ENCODE data around the gene CCNDBP1.
"Not testable (repeated sequence)": the region's sequence is repeated elsewhere in the genome, so short reads cannot be mapped to it uniquely, and the experiment has no call there.

CCNDBP1 gene

DNA sequence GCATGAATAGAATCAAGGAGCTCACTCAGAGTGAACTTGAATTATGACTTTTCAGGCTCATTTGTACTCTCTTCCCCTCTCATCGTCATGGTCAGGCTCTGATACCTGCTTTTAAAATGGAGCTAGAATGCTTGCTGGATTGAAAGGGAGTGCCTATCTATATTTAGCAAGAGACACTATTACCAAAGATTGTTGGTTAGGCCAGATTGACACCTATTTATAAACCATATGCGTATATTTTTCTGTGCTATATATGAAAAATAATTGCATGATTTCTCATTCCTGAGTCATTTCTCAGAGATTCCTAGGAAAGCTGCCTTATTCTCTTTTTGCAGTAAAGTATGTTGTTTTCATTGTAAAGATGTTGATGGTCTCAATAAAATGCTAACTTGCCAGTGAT, 9.6 kb downstream of the CCNDBP1 start:
- DNase-seq, result no peak

GRCh38 chr15:43196760-43197548, 11.8 kb downstream of the CCNDBP1 start:
- no peak for DNase-seq

DNA sequence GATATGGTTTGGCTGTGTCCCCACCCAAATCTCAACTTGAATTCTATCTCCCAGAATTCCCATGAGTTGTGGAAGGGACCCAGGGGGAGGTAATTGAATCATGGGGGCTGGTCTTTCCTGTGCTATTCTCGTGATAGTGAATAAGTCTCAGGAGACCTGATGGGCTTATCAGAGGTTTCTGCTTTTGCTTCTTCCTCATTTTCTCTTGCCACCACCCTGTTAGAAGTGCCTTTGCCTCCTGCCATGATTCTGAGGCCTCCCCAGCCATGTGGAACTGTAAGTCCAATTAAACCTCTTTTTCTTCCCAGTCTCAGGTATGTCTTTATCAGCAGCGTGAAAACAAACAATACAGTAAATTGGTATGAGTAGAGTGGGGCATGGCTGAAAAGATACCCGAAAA, 12.6 kb downstream of the CCNDBP1 start:
- DNase-seq, result not testable (repeated sequence)

DNA sequence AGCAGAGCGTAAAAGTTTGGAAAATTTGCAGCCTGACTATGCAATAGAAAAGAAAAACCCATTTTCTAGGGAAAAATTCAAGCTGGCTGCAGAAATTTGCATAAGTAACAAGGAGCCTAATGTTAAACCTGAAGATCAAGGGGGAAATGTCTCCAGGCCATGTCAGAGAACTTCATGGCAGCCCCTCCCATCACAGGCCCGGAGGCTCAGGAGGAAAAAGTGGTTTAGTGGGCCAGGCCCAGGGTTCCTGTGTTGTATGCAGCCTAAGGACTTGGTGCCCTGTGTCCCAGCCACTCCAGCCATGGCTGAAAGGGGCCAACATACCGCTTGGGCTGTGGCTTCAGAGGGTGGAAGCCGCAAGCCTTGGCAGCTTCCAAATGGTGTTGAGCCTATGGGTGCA, 13.4 kb downstream of the CCNDBP1 start:
- DNase-seq, result not testable (repeated sequence)

DNA sequence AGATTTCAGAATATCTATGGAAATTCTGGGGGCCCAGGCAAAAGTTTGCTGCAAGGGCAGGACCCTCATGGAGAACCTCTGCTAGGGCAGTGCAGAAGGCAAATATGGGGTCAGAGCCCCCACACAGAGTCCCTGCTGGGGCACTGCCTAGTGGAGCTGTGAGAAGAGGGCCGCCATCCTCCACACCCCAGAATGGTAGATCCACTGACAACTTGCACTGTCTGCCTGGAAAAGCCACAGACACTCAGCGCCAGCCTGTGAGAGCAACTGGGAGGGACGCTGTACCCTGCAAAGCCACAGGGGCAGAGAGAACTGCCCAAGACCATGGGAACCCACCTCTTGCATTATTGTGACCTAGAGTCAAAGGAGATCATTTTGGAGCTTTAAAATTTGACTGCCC, 13.8 kb downstream of the CCNDBP1 start:
- DNase-seq, result no peak

DNA sequence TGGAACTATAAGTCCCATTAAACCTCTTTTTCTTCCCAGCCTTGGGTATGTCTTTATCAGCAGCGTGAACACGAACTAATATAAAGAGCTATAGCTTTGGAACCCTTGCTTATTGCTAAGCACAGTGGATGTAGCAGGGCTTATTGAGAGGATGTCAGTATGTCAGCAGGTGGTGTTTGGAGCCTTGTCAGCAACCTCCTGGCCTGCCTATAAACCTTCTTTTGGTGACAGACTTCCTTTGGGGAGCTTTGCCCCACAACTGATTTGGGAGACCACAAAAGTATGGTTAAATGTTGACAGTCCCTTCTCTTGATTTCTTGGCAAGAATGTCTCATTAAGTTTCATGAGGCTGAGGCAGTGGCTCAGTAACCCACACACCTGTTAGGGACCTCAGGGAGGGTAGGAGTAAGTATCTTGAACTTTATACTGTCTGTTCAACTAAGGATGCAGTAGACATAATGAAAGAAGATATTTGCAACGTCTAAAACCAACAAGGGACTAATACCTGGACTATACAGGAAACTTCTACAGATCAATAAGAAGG, 14.8 kb downstream of the CCNDBP1 start:
- no peak for DNase-seq

DNA sequence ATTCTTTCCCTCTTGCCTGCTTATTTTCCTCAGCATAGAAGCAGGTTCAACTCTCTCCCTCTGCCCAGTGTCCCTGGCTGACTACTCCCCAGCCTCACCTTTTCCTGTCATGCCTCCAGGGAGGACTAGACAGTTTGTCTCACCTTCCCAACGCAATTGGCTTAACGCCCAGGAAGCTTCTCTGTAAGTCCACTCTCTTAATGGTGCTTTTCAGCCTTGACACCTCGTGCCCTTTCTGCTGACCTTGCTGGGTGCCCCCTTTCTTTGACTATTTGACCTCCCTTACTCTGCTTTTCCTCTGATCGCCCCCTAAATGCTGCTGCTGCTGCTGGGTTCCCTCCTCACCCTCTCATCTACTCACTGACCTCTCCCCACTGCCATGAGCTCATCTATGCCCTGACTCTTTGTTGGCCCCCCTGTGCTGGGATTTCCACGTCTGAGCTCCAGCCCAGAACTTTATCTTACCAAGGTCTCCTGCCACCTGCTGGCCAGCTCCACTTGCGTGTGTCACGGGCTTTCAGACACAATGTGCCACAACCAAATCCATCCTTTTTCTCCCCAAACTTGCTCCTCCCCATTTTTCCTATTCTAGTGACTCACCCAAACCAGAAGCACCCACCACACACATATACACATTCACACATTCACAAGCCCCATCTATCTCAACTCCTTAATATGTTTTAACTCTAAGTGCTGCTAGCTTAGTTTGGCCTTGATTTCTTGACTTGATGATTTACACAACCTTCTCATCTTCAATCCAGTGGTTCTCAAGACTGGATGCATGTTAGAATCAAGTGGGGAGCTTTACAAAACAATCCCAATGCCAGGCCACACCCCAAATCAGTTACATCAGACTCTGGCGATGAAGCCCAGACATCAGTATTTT, 19.1 kb downstream of the CCNDBP1 start:
- no peak for DNase-seq

DNA sequence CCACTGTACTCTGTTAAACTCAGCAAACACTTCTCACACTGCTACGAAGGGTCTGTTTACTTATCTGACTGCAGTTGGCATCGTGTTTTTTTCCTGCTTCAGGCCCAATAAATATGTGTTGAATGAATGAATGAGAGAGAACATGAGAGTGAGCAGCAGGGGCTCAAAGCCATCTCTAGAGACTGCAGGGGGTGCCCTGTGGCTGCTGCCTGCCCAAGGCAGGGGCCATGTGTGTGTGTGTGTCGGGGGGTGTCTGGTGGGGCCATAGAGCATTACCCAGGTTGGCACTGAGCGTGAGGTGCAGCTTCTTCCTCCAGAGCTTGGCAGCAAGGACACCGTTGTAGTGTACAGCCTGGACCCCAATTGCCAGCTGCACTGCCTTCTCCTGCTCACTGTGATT, 20.9 kb downstream of the CCNDBP1 start:
- DNase-seq, result no peak

DNA sequence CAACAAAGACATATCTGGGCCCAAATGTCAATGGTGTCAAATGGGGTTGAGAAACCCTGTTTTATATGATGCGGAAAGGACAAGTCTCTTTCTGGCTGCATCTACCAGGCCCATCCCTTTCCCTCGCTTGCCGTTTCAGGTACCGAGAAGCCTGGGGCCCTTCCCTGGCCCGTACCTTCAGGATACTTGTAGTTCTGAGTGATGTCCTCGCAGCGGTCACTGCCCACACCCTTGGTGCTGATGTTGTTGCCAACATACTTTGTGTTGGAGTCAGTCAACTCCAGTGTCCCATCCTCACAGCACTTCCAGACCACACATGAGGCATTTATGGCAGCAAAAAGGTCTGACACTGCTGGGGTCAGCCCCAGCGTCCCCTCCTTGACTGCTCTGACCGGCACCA, 21.8 kb downstream of the CCNDBP1 start:
- no peak for DNase-seq

DNA sequence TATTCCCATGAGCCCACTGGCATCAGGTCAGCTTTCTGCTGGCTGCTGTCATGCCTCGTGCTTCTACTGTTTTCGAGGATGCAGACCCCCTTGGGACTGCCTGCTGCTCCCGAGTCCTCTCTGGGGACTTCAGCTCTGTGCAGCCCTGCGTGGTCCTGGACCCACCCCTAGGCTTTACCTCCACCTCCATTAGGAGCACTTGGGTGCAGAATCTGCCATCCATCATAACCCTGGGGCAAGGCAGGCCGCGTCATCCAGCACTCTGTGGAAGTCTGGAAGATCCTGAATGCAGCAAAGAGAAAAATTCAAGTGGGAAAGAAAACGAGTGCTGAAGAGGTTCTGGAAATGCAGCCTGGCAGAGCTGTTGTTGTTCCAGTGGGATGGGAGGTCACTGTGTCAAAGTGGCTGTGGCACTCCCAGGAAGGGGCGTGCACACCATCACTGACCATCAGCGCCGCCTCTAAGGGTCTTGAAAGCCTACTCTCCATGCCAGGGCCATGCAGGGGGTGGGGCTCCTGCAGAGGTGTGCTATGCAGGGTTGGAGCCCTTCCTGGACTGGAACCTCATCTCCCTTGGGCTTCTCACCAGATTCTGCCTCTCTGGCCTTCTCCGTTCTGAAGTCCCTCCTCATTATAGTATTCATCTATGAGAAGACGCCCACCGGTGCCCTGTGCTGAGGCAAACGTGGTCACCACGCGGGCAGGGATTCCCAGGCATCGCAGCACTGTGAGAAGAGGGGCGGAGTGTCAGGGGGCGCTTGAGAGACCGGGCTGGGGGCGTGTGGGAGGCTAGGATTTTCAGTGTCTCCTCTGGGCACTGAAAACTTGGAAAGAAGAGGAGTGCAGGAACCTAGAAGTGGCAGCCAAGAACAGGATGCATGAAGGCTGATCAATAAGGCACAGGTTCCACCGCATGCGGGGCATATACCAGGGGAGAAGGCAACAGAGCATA, 23.1 kb downstream of the CCNDBP1 start:
- no peak for DNase-seq

GRCh38 chr15:43209059-43209824, 24.0 kb downstream of the CCNDBP1 start:
- no peak for DNase-seq

GRCh38 chr15:43210172-43210745, 25.1 kb downstream of the CCNDBP1 start:
- DNase-seq, result no peak

DNA sequence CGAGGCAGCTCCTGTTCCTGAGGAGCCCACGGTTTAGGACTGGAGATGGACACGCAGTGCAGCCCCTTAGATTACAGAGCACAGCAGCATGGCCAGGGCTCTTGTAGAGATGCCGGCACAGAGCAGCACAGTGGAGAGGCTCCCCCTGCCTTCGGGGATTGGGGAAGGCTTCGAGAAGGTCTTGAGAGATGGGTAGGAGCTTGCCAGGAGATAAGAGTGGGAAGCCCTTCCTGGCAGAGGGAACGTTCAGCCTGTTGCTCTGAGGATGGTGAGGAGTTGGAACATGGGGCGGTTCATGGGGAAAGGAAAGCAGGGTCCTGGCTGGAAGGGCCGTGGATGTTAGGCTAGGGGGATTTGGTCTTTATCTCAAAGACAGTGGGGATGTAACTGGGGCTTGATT, 25.6 kb downstream of the CCNDBP1 start:
- DNase-seq, result no peak

- no peak for DNase-seq
These were observed 26.1 kb downstream of the CCNDBP1 start for GRCh38 chr15:43211224-43211735.

DNA sequence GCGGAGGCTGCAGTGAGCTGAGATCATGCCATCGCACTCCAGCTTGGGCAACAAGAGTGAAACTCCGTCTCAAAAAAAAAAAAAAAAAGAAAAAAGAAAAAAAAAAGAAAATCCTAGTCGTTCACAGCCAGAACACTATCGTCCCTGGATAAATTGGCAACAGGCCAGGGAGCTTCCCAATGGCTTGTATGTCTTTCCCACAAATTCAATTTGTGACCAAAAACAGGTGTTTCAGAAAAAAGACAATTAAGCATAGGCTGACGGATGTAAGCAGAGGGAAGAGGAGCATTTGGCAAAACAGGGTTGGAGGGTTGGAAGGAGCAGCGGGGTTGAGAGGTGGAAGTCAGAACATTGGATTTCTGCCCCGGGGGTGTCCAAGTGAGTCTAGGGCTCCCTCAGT, 27.1 kb downstream of the CCNDBP1 start:
- DNase-seq, result no peak

DNA sequence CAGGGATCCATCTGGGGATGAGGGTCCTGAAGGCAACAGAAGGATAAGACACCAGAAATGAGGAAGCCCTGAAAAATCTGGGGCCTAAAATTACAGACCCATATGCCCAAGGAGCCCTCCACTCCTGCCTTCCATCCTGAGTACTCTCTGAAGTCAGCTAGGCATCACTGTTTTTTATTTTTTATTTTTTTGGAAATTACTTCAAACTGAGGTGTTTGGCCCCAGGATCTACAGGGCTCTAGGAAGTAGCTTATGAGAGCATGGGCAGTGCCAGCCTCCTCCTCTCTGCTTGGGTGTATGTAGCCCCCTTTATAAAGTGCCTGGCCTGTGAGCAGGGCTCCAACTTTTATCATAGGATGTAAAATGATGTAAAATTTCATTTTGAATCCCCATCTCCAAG, 27.7 kb downstream of the CCNDBP1 start:
- DNase-seq, result no peak

GRCh38 chr15:43213466-43213865, 28.3 kb downstream of the CCNDBP1 start:
- DNase-seq, result no peak

GRCh38 chr15:43214169-43214568, 29.0 kb downstream of the CCNDBP1 start:
- no peak for DNase-seq

GRCh38 chr15:43214592-43215295, 29.5 kb downstream of the CCNDBP1 start:
- no peak for DNase-seq

DNA sequence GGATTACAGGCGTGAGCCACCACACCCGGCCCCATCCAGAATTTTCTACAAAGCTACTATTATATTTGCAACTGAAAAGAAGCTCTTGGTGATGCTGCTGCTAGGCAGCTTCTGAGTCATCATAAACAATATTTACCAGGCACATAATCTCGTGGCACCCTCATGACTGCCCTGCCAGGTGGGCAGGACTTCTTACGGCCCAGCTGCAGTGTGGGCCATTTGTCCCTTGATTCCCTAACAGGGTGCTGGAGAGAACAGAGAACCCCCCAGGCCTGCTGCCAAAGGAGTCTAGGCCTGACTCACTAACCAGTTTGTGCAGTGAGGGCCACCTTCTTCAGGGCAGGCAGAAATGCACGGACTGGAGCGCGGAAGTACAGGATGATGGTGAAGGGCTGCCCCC, 30.8 kb downstream of the CCNDBP1 start:
- no peak for DNase-seq

All from GF-D8 (cell line).